Esophagus muscularis mucosa (tissue), 3 donors: ENCODE data around the gene TLK2.
"Not testable (repeated sequence)": the region's sequence is repeated elsewhere in the genome, so short reads cannot be mapped to it uniquely, and the experiment has no call there.

ENCODE experiments used
- CTCF ChIP-seq, 3 experiments: fragments of 200-600 bp in 2 of 3; fragments of 450-650 bp in 1 of 3; sonication (generic) in 2 of 3; IDR thresholded peaks; one replicate each; pipeline ENCODE4 v1.5.1; 2017 to 2019; ENCODE audit warnings: antibody characterized with exemption in 3 of 3, mild to moderate bottlenecking in 2 of 3, moderate library complexity in 1 of 3
- POLR2AphosphoS5 ChIP-seq, 2 donors: sonication (generic); formaldehyde crosslinking; IDR thresholded peaks; one replicate each; pipeline ENCODE4 v1.6.1; 2017; ENCODE audit warnings: antibody characterized with exemption in 2 of 2

DNA sequence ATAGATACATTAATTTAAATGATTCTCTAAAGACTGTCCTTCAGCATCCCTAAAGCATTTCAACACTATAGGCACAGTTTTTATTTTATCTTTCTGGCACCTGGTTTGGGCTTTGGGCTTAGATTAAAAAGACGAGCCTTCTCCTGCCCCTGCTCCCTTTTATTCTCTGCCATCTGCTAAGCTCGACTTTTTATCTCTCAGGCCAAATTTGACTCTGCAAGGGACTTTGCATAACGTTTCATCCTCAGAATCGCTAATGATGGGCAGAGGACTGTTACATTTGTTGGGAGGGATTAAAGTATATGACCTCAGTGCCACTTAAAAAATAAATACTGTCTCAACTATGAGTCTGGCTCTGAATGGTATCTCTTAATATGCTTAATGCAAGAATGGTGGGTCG, 25.6 kb upstream of the TLK2 start:
- not testable (repeated sequence) for TF ChIP-seq CTCF, POLR2AphosphoS5 (IDR thresholded peaks at IDR 0.05)
